HG03280 (cell line): ENCODE data around the gene GALNT10.

Experiments
- ATAC-seq: cut with Tn5 transposase; IDR thresholded peaks from one replicate; pipeline ENCODE4 v1.9.1; 2021; ENCODE audit warnings: mild to moderate bottlenecking, moderate library complexity; ENCODE audit not compliant: unreplicated experiment

The GALNT10 gene

GRCh38 chr5:154287136-154287535 lies 96.6 kb downstream of the GALNT10 start:
- ATAC-seq = no peak

DNA sequence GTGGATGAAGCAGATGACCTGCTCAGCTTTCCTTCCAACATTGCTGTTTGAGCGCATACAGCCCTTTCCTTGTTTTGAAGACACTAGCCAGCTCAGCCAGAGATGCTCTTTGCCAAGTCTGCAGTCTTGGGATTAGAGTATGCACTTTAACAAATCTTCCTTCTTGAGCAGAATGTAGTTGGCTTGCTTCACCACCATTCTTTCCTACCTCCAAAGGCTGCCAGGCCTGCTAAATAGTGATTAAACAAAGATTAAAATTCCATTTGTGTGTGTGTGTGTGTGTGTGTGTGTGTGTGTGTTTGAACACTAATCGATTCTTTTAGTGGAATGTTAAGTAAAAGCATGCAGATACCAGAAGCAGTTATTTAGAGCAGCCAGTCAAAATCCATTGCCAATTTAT lies 97.6 kb downstream of the GALNT10 start:
- ATAC-seq = no peak

GRCh38 chr5:154291917-154292316 lies 101.4 kb downstream of the GALNT10 start:
- ATAC-seq = no peak

- no peak for ATAC-seq
These were observed 102.7 kb downstream of the GALNT10 start for GRCh38 chr5:154293219-154293618.

DNA sequence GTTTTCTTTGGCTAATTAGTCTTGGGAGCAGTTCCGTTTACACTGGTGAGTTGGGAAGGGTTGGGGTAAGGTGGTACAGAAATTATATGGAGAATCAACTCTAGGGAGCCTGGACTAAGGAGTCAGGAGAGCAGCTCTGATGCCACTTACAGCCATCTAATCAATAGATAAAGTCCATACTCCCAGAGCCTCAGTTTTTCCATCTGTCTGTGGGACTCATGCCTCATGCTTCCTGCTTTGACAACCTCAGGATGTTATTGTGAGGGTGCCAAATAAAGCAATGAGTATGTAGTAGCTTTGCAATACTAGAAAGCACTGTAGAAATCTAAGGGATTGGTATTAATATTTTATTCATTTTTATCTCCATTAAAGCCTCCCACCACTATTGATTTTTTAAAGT lies 105.0 kb downstream of the GALNT10 start:
- no peak for ATAC-seq

DNA sequence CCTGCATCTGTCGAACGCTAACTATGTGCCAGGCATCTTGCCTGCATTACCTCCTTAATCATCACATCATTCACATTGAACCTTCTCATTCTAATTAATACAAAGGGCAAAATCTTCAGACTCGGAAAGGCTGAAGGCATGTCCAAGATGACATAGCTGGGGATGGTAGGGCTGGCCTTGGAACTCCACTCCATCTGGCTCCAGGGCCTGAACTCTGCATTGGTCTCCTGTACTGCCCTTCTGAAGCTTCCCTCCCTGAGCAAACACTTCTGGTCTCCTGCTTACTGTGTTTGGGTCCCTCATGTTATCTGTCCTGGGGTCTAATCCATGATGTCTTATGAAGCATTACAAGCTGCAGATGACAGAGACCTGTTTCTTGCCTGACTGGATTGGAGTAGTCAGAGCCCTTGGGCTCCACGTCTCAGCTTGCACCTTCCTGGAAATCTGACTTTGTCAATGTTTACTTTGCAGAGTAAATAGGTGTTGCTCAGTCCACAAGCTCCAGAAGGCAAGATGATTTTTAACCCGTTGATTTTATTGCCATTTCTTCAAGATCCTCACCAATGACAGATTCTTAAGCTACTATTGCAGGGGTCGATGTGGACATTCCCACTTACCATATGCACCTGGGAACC lies 106.1 kb downstream of the GALNT10 start:
- ATAC-seq = no peak

- no peak for ATAC-seq
These were observed 107.5 kb downstream of the GALNT10 start for GRCh38 chr5:154298065-154298464.

- ATAC-seq = no peak
These were observed 109.8 kb downstream of the GALNT10 start for GRCh38 chr5:154300207-154300883.

DNA sequence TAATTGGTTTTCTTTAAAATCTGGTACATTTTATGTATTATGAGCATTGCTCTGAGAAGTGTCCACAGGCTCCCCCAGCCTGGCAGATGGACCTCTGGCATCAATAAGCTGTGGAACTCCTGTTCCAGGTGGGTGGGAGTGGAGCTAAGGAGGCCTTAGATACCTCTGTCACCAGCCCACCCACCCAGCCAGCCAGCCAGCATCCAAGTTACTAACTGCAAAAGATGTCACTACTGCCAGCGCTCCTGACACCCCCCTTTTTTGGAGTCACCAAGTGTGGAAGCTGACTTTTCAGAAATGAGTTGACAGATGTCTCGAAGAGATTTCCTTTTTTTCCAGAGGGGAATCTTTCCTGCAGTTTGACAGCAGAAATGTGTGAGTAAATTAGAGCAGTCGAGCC lies 111.2 kb downstream of the GALNT10 start:
- no peak for ATAC-seq

DNA sequence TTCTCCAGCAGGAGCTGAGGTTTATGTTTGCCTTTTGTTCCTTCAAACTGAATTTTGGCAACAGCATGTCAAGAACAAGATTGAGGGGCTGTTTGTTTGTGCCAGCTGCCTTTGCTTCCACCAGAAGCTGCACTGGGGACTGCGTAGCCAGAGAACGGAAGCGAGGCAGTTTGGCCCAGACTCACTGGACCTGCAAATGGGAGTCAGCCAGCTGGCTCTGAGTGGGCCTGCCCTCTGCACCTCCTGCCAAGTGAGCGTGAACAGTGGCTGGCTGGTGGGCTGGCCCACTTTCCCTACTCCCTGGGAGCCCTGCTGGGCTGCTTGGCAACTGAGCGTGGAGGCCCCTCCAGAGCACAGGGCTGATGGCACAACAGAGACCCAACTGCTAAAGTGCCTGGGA lies 111.6 kb downstream of the GALNT10 start:
- ATAC-seq = no peak

- ATAC-seq = no peak
These were observed 112.6 kb downstream of the GALNT10 start for GRCh38 chr5:154303133-154303532.

DNA sequence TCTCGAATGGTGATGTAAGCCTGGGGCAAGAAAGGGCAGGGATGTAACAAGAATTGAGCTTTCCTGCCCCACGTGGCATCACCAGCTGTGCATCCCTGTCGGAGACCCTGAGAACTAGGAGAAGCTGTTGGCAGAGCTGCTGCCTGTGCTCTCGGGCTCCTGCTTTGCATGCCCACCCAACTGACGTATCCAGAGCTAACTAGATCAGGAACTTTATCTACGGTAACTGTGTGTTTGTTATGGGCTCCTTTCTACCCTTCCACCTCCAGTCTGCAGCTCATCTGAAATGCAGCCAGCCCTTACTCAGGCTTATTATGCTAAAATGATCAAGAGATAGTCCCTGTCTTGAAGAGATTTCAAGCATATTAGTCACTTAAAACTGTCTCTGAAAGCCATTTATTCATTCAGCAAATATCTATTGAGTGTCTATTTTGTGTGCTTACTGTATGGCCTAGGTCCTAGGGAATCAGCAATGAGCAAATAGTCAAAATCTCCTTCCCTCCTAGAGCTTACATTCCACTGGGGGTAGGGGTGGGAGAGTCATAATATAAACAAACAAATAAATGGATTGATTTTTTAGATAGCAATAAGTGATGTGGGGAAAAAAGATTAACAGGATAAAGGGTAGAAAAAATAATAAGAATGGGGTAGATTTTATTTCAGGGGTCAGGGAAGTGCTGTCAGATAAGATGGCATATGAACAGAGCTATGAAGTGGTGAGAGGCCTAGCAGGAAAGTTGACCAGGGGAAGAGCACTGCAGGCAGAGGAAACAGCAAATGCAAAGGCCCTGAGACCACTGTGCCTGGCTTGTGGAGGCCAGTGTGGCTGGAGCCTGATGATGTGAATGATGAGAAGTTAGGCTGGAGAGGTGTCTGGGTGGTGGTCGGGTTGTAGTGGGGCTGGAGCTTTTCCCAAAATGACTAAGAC lies 118.2 kb downstream of the GALNT10 start:
- ATAC-seq = no peak

GRCh38 chr5:154309371-154309745 lies 118.8 kb downstream of the GALNT10 start:
- ATAC-seq = no peak

GRCh38 chr5:154309805-154310204 lies 119.3 kb downstream of the GALNT10 start:
- no peak for ATAC-seq

DNA sequence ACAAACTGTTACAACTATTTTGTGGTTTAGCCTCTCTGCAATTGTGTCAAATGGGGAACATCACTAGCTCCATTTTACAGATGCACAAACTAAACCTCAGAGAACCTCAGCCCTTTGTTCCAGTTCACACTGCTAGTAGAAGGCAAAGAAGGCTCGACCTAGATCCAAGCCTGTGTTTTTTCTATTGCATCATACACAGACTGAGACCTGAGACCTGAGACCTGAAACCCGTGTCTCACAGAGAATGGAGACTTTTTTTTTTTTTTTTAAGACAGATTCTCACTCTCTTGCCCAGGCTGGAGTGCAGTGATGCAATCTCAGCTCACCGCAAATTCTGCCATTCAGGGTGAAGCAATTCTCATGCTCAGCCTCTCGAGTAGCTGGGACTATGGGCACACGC lies 120.8 kb downstream of the GALNT10 start:
- ATAC-seq = peak; percentile 77

- no peak for ATAC-seq
These were observed 121.5 kb downstream of the GALNT10 start for GRCh38 chr5:154312000-154312399.

- no peak for ATAC-seq
These were observed 122.0 kb downstream of the GALNT10 start for GRCh38 chr5:154312576-154312975.

DNA sequence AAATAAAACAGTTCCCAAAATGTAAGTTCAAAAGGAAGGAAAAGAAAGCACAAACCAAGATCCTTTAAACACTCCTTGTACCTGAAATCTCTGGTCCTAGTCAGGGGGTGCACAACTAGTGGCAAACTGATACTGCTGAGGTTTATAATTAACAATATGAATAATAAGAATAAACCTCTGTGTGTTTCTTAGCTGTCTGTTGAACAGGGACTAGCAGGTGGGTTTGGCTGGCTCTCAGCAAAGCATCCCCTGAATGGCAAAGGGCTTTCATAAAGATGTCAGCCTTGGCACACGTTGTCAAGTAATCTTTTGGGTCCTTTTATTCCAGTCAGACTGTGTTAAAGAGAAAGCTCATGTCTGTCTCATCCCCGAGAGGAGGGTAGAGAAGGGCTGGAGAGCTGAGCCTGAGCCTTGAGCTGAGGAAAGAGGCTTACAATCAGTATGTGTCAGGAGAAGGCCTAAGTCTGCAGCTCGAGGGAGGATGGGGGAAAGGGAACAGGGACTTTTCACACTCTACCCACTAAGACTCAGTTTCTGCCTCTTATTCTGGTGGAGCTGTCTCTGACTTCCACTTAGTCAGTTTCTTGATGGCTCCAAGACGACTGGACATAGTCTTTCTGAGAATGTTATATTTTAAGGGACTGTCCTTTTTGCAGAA lies 123.0 kb downstream of the GALNT10 start:
- ATAC-seq = no peak

- ATAC-seq = no peak
These were observed 124.7 kb downstream of the GALNT10 start for GRCh38 chr5:154315196-154315595.

DNA sequence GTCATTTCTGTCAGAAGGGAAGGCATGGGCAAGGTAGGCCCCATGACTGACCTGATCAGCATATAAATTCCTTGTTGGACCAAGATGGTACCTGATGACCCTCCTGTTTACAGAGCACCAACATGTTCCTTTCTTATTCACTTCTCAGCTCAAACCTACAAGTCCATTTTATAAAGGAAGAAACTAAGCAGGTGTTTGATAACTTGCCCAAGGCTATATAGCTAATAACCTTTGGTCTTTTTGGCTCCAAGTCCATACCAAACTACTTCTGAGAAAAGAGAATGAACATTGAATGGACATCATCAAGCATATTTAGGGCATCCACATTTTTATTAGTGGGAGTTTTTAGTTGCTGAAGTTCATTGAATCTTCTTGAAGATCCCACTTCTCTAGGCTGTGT lies 125.2 kb downstream of the GALNT10 start:
- no peak for ATAC-seq

DNA sequence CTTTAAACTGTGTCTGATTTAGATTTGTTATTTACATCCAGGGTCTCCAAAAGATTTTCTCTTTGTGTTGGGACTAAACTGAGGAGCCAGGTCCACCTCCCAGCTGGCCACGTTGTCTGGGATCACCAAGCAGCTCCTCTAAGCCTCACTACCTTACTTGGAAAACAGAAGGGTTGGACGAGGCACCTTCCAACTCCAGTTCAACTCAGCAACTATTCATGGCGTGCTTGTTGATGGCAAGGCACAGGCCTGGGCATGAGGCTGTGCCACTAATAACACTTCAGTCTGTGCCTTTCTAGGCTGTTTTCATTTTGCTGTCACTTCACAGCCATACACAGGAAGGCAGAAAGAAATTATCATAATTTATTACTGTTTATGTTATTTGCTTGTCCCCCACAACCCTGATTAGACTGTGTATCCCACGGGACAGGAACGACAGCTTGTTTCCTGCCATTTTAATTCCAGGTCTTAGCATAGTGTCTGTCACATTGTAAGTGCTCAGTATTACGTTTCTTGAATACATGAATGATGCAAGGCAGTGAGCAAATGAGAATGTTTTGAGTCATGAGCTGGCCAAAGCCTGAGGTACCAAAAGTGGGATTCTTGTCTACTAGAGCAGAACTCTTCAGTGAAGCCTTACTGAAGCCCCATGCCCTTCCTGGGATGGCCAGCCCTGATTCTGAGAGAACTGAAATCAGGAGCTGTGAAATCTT lies 125.8 kb downstream of the GALNT10 start:
- ATAC-seq = no peak
